AG09319 (cell line): ENCODE data around the gene ACTR3C.

Source experiments
- DNase-seq: peaks from one replicate; pipeline ENCODE4 v3.0.0-alpha.2; 2010; ENCODE audit warnings: low read depth; ENCODE audit errors: extremely low read depth
- CTCF ChIP-seq: IDR thresholded peaks from 2 replicates; pipeline ENCODE4 v1.5.1; 2011; ENCODE audit warnings: low read depth, mild to moderate bottlenecking, inconsistent platforms, low read length, moderate library complexity

Gene ACTR3C

GRCh38 chr7:150338166-150338829, 15.0 kb upstream of the ACTR3C start:
- TF ChIP-seq CTCF, result no peak
- DNase-seq, result no peak

- no peak for TF ChIP-seq CTCF
- DNase-seq, result no peak
Measured at GRCh38 chr7:150337659-150338081, 14.3 kb upstream of the ACTR3C start.

GRCh38 chr7:150337179-150337578, 13.8 kb upstream of the ACTR3C start:
- no peak for TF ChIP-seq CTCF
- DNase-seq, result no peak

- no peak for DNase-seq
Measured at GRCh38 chr7:150336746-150337145, 13.4 kb upstream of the ACTR3C start.

GRCh38 chr7:150335774-150336112, 12.4 kb upstream of the ACTR3C start:
- no peak for DNase-seq
- TF ChIP-seq CTCF, result no peak

More at GRCh38 chr7:150336746-150337145, 13.4 kb upstream of the ACTR3C start:
- no peak for TF ChIP-seq CTCF

GRCh38 chr7:150335108-150335773, 11.9 kb upstream of the ACTR3C start:
- peak; percentile 67 for DNase-seq
- no peak for TF ChIP-seq CTCF

GRCh38 chr7:150334108-150334507, 10.8 kb upstream of the ACTR3C start:
- TF ChIP-seq CTCF, result no peak
- DNase-seq, result no peak
